ENCODE results near the gene MED9.

Gene MED9

DNA sequence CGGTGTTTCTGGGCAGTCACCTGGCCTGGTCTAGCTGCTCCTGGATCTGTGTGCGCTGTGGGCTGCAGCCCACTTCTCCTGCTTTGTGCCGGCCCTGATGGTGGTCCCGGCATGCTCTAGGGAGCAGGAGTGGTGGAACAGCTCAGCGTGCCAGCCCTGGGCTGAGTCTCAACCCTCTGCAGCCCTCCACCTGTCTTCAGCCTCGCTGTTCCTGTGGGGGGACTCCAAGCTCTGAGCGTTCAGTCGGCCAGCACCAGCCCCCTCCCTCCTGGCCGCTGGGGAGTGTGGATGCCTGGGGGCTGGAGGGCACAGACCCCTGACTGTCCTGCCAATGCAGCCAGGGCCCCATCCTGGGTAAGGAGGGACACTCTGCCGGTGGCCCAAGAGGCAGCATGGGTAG is 43.1 kb downstream of the MED9 start:
- no peak for DNase-seq

DNA sequence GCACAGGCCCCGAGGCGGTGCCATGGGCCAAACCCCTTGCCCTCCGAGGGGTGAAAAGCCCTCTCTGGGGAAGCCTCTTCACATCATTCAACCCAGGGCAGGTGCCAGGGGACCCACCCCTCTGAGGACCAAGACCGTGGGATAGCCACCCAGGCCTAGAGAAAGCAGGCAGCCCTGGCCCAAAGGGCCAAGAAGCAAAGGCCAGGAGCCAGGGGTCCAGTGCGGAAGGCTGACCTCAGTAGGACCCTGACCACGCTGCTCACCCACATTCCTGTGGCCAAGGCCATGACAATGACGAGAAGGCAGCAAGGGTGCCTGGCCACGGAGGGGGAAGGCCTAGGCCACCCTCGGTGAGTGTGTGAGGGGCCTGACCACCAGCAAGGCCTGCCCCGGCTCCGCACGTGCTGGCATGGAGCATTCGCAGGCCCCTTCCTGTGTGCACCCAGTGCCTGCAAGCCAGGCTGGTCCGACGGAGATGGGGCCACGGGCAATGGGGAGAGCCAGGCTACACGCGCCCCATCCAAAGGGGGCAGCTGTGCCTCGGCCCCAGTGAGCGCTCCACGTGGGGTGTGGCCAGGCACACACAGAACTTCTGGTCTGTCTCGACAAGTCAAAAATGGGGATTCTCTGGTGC is 43.9 kb downstream of the MED9 start:
- no peak for DNase-seq

DNA sequence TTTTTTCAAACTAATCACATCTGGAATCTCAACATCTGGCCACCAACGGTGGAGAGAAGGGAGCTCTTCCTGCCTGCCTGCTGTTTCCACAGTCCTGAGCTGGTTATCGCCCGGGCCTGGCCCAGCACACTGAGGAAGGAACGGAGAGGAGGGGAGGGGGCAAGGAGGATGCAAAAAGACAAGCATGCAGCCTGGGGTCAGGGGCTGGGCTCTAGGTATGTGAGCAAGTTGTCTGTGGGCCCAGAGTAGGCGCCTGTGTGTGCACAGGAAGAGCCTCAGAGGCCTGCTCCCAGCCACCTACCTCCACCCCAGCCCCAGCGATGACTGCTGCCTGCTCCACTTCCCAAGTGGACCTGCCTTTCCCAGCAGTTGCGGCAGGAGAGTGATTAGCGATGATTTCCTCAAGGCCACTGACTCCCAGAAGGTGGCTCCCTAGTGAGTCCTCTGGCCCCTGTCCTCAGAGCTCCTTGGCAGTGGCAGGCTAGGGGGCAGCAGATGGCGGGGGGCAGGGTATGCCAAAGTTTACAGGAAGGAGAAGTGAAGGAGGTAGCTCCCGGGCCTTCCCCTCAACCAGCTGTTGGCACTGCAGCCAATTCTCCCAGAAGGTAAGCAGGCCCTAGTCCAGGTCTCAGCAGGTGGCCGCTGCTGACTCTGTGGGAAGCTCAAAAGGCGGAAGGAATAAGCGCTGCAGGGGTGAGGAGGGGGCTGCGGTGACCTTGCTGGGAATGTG is 46.4 kb downstream of the MED9 start:
- DNase-seq = no peak

DNA sequence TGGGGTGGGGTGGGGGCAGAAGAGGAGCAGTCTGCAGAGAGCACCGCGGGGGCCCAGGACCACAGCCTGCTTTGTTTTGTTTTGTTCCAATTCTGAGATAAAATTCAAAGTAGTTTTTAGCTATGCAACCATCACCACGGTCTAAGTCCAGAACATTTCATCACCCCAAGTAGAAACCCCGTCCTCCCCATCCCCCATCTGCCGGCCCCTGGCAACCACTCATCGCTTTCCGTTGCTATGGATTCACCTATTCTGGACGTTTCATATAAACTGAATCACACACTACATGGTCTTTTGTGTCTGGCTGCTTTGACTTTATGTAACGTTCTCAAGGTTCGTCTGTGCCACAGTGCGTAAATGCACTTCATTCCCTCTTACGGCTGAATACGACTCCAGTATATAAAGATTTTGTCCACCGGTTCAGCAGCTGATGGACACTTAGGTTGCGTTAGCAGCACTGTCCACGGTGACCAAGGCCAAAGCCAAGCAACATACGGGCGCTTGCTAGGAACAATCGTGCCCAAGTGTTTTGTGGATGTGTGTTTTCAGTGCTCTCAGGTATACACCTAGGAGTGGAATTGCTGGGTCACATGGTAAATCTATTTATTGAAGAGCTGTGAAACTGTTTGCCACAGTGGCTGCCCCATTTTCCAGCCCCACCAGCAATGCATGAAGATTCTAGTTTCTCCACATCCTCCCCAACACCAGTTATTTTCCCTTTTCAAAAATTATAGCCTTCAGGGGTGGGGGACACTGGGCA is 47.1 kb downstream of the MED9 start:
- DNase-seq = no peak

DNA sequence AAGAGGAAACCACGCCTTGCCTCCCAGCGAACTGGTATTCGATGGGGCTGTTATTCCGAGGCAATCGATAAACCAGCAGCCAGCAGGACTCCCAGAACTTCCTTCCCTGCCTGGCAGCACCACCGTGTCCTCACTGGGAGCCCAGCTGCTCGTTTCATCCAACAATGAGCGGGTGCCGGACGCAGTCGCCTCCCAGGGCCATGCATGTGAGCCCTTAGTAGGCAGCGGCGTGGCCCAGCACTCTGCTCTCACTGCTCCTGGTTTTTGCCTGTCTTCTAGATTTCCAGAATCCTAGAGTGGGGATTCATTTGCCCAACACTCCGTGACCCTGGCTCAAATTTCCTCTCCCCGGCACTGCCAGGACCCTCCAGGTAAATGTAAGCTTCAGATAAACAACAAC is 48.5 kb downstream of the MED9 start:
- DNase-seq = no peak

DNA sequence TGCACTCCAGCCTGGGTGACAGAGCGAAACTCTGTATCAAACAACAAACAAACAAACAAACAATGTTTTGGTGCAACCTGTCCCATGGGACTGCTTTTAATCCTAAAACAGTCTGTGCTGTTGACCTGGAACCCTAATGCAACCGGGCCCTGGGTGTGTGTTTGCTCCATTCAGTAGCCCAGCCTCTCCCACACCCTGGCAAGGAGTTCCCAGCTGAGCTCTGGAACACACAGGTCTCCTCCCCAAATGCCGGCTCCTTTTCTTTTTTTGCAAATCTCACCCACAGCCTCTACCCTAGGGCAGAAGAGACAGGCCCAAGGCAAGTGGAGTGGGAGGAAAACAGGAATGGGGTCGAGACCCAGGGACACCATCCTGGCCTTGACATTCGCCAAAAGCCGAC is 49.2 kb downstream of the MED9 start:
- no peak for DNase-seq

DNA sequence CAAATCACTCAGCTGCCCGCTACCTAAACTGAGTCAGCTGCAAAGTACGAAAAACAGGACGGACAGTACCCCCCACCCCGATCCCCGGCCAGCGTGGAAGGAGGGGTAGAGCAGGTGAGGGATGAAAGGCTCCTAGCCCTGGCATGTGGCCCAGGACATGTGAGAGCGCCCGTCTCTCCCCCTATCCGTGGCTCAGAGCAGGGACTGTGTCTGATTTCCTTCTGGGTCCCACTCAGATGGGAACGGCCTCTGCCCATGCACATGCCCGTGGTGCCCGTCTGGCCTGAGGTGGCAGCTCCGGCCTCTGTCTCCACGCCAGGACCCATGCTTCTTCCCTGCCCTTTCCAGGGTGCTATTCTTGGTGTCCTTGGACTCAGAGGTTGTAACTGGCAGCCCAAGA is 49.6 kb downstream of the MED9 start:
- DNase-seq = no peak

DNA sequence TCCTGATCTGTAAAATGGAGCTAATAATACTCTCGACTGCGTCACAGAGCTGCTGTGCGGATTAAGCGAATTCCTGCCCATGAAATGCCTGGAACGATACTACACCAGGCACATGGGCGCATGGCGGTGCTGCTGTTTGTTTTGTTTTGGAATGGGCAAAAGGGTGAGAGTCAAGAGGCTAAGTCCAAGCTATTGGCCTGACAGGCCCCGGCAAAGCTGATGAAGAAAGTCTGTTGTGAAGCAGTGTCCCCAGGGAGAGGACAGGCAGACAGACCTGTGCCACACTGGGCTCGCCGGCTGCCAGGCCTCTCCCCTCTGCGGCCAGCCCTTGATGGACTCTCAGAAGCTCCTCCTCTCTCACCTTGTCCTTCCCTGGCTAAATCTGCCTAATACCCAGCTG is 50.7 kb downstream of the MED9 start:
- DNase-seq = no peak

DNA sequence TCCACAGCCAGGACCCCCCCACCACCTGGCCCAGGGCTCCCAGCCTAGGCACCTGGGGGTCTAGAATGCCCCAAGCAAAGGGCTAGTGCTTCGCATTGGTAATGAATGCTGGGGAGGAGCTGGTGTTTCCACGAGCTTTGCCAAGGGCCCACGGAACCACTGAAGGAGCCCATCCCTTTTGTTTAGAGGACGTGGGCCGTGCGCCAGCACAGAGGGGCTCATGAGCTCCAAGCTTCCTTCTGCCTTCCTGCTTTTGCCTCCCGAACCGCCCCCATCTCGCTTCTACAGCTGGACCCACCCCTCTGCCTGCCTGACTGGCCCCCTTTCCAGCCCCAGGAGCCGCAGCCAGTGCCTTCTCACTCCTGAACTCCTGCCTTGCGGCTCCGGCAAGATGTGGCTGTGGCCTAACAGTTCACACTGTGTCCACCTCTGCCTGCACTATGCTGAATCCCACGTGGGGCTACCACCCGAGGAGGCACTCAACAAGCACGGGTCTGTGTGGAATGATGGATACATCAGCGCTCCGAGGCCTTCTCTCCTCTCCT is 51.2 kb downstream of the MED9 start:
- no peak for DNase-seq

DNA sequence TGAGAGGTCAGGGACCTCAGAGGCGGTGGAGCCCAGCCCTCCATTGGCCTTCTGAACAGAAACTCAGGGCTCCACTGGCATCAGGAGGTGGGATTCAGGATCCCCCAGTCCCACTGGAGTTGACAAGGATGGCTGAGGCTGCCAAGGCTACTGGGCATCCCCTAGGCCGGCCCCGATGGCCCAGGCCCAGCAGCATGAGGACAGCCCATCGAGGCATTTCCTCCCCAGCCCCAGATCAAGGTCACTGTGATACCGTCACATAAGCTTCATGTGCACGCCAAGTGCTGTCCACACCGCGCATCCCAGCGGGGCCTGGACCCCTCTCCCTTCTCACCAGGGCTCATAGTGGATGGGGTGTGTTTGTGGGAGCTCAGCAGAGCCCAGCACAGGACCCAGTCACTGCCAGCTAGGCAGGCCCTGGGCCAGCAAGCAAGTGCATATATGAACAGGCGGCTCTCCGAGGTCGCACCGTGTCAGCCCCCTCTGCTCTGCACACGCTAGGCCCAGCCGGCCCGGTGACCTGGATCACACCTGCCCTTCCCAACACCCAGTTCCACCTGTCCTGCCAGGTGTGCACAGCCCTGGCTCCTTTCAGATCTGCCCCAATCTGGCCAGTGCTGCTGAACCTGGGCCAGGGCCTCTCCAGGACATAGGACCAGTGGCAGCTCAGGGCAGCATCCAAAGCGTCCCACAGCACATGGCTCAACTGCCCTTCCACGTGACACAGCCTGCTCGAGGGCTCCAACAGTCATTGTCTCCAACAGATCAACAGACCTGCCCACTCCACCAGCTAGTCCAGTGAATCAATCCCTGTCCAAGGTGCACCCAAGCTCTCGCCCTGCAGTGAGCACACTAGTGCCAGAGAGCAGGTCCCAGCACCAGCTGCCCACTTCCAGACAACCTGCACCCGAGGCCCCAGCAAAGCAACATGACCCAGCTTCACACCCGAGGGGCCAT is 52.2 kb downstream of the MED9 start:
- no peak for DNase-seq

DNA sequence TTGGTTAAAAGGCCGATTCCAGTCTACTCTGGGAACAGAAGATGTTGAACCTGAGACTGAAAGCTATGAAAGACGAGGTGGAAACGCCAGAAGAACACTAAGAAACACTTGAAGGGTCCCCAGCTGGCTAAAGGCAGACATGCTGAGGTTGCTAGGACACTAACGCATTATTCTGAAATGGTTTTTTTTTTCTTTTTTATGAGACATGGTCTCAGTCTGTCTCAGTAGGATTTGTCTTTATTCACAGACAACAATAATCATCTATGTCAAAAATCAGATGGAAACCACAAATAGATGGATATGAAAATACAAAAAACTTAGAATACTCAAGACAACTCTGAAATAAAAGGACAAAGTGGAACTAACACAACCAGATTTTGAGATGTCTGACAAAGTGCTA is 54.4 kb downstream of the MED9 start:
- no peak for DNase-seq

DNA sequence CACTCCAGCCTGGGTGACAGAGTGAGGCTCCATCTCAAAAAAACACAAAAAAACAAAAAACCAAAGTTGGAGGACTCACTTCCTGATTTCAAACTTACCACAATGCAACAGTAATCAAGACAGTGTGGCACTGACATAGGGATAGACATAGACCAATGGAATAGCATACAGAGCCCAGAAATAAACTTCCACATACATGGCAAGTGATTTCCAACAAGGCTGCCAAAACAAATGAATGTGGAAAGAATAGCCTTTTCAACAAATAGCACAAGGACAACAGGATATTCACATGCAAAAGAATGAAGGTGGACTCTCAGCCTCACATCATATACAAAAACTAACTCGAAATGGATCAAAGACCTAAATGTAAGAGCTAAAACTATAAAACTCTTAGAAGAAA is 56.2 kb downstream of the MED9 start:
- no peak for DNase-seq

DNA sequence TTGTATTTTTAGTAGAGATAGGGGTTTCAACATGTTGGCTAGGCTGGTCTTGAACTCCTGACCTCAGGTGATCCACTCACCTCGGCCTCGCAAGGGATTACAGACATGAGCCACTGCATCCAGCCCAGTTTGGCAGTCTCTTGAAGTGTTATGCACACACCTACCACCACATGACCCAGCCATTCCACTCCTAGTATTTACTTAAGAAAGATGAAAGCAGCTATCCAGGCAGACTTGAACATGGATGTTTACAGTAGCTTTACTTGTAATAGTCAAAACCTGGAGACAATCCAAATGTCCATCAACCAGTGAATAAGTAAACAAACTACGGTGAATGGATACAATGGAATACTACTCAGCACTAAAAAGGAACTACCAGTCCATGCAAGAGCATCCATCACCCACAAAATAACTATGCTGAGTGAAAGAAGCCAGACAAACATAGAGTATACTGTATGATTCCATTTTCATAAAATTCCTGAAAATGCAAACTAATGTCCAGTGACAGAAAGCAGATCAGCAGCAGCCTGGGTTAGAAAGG is 57.2 kb downstream of the MED9 start:
- DNase-seq = no peak

DNA sequence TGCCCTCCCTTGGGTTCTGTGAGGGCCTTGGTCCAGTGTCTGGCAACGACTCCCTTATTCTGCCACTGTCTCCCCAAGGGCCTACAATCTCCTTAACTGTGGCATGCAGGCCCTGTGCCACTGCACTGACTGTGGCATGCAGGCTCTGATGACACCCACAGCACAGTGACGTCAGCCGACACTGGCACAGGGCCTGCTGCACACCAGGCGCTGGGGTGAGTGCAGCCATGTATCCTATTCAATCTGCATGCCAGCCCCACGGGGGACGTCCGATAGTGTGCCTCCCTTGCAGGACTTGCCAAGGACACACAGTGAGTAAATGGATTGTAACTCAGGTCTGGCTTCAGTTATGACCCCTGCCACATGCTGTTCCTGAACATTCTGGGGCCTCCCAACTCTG is 59.2 kb downstream of the MED9 start:
- DNase-seq = no peak

DNA sequence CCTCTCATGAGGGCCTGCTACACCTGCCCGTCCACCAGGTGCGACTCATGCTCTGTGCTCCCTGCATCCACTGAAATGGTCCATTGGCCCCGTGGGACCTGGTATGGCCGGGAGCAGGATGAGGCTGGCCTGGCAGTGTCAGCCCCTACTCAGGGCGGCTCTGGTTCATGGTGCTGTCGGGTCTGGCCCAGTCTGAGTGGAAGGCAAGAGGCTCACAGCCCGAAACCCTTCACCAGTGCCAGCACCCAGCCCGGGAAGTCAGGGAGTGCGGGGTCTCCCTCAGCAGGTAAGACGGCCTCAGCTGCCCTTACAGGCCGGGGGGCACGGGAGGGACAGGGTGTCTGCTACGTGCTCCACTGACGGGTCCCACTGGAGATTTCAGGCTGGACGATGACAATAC is 59.9 kb downstream of the MED9 start:
- DNase-seq = no peak

DNA sequence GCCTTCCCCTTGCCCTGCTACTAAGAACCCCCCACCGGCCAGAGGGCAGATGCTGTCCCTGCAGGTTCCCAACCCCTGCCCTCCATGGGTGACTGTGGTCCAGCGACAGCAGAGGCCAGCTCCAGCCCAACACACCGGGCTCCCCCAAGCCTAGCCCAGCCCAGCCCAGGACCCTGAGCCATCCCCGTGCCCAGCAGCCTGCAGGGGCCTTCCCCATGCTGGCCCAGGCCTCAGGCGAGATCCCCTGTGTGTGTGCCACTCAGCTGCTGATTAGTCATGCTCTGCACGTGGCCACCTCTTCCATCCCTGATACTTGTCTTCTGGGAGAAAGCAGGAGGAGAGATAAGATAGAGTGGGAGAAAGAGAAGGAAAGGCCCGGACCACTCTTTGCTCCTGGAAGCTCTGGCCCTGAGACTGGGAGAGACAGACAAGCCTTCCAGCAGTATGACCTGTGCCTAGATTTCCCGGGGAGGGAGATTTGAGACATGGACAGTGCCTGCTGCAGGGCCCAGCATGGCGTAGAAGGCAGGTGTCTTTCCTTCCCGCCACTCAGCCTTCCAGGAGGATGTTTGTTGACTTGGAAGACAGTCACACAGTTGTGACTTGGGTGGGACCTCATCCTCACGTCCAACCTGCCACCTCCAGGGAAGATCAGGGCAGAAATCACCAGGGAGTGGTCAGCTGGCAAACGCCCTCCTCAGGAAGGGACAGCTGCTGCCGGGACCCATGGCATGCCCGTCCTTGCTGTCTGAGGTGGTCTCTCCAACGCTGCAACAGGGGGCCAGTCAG is 60.7 kb downstream of the MED9 start:
- DNase-seq = no peak

DNA sequence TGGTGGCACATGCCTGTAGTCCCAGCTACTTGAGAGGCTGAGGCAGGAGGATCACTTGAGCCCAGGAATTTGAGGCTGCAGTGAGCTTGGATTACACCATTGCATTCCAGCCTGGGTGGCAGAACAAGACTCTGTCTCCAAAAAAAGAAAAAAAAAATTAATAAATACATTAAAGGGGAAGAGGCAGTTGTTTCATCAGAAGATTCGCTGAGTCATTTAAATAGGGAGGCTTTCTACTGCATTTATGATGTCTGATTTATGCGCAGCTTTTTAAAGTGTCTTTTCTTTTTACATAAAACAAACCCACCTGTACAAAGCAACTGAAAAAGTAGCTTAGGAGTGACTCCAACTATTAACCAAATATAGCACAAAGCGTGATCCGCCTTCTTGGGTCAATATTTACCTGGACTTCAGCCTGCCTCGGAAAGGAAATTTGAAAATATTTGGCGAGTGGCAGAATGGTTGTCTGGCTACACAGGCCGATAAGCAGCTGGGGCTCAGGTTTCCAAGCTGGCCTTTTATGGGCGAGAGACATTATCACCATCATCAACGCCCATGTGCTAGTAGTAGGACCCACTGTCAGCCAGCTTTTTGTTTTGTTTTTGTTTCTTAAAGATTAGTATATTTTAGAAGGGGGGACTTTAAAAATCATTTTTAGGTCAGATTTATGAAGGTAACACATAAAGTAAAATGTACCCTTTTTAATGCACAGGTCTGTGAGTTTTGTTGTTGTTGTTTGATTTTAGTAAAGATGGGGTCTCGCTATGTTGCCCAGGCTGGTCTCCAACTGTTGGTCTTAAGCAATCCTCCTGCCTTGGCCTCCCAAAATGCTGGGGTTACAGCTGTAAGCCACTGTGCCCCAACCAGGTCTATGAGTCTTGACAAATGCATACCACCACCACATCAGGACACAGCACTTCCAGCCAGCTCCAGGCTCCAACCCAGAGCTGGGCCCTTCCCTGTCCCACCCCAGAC is 61.9 kb downstream of the MED9 start:
- no peak for DNase-seq

DNA sequence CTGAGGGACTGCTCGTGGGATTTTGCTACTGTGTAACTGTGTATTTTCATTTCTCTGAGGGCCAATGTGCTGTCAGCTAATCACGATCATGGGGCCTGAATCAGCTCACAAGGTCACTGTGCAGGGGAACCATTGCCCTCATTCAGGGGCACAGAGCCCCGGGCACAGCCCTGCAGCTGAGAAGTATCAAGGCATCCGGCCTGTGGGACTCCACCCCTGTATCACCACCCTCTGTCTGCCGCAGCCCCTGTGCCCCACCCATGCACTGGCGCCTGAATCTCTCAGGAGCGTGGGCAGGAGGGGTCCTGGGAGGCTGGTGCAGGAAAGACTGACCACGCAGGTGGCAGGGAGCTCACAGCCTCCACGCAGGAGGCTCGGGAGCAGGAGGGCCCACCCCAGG is 62.8 kb downstream of the MED9 start:
- no peak for DNase-seq

DNA sequence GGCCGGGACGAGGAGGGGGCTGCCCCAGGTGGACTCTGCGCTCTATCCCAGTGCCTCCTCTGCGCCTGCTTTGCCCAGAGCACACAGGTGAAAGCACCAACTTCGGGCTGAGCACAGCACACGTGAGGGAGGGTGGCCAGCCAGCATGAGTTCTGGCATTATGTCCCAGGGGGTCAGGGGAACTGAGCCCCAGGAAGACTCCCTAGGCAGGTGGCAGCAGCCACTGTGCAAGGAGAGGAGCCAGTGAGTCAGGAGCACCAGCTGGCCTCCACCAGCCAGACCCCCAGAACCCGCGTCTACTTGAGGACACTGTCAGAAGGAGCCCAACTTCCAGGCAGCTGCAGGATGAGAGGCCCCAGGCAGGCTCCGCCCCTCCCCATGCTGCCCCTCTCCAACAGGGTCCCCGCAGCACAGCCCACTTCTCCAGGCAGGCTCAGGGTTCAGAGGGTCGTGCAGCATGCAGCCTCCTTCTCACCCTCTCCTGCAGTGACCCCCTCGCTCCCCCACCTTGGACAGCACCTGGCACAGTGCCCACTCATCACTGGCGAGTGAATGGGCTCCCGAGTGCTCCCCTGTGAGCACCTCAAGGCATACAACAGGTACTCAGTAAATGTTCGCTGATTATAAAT is 63.6 kb downstream of the MED9 start:
- no peak for DNase-seq

Data from CD4-positive, alpha-beta T cell treated with Interleukin-4 for 4 hours (primary cell).